Large intestine (tissue), 3 donors: ENCODE measurements around the gene SPSB3. TPM values are rescaled to one million over a fixed set of nuclear protein-coding genes. Genes with fewer than 3 reads are reported as not detected.
"Not testable (repeated sequence)": the region's sequence is repeated elsewhere in the genome, so short reads cannot be mapped to it uniquely, and the experiment has no call there.

Experiments used
- DNase-seq, 2 donors: peaks; one replicate each; pipeline versions ENCODE4 v3.0.0 to v3.0.0-alpha.2; 2013
- H3K27ac ChIP-seq: one replicate; pipeline ENCODE4 v1.5.1; 2013; ENCODE audit warnings: low read length
- H3K27me3 ChIP-seq: 2 replicates; pipeline ENCODE4 v1.6.1; 2013; ENCODE audit warnings: low read length; ENCODE audit not compliant: control insufficient read depth, insufficient read depth
- H3K36me3 ChIP-seq: 2 replicates; pipeline ENCODE4 v1.6.1; 2013; ENCODE audit warnings: low read length; ENCODE audit not compliant: control insufficient read depth, insufficient read depth
- H3K4me1 ChIP-seq: one replicate; pipeline ENCODE4 v1.6.1; 2013; ENCODE audit warnings: low read length; ENCODE audit not compliant: control insufficient read depth, insufficient read depth
- H3K4me3 ChIP-seq: one replicate; pipeline ENCODE4 v1.5.1; 2013; ENCODE audit warnings: low read length
- H3K9me3 ChIP-seq: one replicate; pipeline ENCODE4 v1.6.1; 2013; ENCODE audit warnings: mild to moderate bottlenecking, low read depth, low read length, moderate library complexity; ENCODE audit not compliant: control insufficient read depth
- WGBS: methylation state at CpG from one replicate; pipeline ENCODE4 v1.1.5; 2013; ENCODE audit warnings: low lambda C conversion rate; ENCODE audit not compliant: insufficient coverage; 5-methylcytosine and 5-hydroxymethylcytosine counted together
- polyA plus RNA-seq: library from polyadenylated mRNA; unstranded; fragments of 120-200 nt; gene quantifications from one replicate; pipeline ENCODE4 v1.2.1, GENCODE V29; 2013

SPSB3 gene
- polyA plus RNA-seq, 1 donor = 36.5 TPM

DNA sequence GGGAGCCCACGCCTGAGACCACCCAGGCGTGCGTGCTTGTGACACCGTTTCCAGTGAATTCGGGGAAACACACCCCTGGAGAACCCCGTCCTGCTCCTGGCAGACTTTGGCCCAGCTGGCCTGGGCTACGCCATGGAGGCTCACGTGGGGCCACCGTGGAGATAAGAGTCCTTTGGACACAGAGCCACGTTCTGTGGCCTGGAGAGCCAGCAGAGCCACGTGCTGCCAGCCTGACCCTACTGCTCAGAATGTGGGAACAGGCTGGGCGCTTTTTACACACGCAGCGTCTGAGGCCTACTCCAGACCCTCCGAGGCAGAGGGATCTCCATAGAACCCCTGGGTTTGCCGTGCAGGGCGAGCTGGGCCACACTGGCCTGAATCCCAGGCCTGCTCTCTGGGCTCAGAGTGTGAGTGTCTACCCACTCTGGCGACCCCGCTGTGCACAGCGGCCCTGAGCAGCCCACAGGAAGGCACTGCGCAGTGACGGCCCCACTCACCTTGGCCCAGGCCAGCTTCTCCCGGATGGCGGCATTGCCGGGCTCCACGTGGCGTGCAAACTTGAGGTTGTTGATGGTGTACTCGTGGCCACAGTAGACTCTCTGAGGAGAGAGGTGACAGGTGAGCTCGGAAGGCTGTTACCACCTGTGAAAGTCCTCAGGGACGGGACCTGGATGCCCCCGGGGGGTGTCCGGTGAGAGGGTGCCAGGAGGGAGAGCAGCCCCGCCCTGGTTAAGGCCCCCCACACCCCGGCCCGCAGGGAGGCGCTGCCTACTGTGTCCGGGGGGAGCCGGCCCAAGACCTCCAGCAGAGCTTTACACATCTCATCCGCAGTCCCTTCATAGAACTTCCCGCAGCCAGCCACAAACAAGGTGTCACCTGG, 34.3 kb upstream of the SPSB3 start:
- peaks cover 66% of the 10 kb centered on the region for H3K36me3 ChIP-seq
- no peak overlapping the region for H3K27ac ChIP-seq
- no peak for DNase-seq
- no peak overlapping the region for H3K4me3 ChIP-seq
- no CpG with 5 or more reads among the region's 40 CpGs for WGBS
- H3K9me3 ChIP-seq = no peaks in the 10 kb centered on the region
- H3K27me3 ChIP-seq = no peaks in the 10 kb centered on the region
- no peaks in the 10 kb centered on the region for H3K4me1 ChIP-seq

DNA sequence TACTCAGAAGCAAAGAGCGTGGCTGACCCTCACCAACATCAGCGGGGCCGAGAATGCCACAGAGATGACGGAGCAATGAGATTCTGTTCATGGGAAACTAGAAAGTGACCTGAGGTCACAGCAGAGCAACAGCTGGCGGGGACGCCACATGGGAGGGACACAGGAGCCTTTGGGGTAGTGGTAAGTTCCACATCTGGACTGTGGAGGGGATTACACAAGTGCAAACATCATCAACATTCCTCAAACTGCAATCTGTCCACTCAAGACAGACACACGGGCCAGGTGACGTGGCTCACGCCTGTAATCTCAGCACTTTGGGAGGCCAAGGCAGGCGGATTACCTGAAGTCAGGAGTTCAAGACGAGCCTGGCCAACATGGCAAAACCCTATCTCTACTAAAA, 33.1 kb upstream of the SPSB3 start:
- no peak for DNase-seq
- no peak overlapping the region for H3K27ac ChIP-seq
- H3K4me3 ChIP-seq = no peak overlapping the region
- peaks cover 55% of the 10 kb centered on the region for H3K36me3 ChIP-seq
- H3K4me1 ChIP-seq = no peaks in the 10 kb centered on the region
- H3K27me3 ChIP-seq = no peaks in the 10 kb centered on the region
- no CpG with 5 or more reads among the region's 11 CpGs for WGBS
- H3K9me3 ChIP-seq = no peaks in the 10 kb centered on the region

DNA sequence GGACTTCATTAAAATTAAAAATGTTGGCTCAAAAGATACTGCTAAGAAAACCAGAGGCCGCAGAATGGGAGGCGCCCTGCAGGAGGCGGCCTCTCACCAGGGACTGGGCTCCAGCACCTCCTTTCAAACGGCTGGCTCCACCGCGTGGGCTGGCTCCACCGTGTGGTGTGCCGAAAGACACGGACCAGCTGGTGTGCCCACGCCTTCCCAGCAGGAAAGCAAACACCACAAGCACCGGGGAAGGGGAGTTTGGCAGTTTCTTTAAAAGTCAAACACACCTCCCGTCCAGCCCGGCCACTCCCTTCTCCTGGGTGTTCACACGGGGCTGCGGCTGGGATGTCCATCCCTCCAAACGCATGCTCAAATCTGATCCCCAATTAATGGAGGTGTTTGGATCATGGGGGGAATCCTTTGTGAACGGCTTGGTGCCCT, 30.4 kb upstream of the SPSB3 start:
- H3K9me3 ChIP-seq = no peaks in the 10 kb centered on the region
- DNase-seq = peak in 1 of 2 donors; percentile 62

DNA sequence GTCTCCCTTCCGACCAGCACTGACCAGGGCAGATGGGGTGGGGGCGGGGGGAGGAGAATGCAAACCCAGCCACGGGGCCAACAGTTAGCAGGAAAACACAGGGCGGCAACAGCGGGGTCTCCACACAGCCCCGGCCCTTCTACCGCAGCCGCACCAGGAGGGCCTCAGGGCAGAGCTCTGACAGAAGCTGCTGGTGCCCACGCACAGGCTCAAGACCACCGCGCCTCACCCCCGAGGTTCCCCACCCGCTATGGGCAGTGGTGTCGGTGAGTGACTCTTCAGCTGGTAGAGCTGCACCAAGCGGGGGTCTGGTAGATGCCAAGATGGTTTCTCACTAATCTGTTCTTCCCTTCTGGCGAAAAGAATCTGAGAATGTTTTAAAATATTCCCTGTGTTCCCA, 28.2 kb upstream of the SPSB3 start:
- Histone ChIP-seq H3K36me3 (peaks cover 37% of the 10 kb centered on the region), H3K27me3 (no peaks in the 10 kb centered on the region), H3K4me3 (no peak overlapping the region), H3K4me1 (no peaks in the 10 kb centered on the region), H3K27ac (no peak overlapping the region), H3K9me3 (no peaks in the 10 kb centered on the region)
- DNase-seq = no peak
- WGBS = no CpG with 5 or more reads among the region's 16 CpGs

More for the DNA sequence above, 30.4 kb upstream of the SPSB3 start:
- Histone ChIP-seq H3K4me1 (no peaks in the 10 kb centered on the region), H3K27me3 (no peaks in the 10 kb centered on the region), H3K27ac (no peak overlapping the region), H3K4me3 (no peak overlapping the region), H3K36me3 (peaks cover 49% of the 10 kb centered on the region)
- no CpG with 5 or more reads among the region's 17 CpGs for WGBS

DNA sequence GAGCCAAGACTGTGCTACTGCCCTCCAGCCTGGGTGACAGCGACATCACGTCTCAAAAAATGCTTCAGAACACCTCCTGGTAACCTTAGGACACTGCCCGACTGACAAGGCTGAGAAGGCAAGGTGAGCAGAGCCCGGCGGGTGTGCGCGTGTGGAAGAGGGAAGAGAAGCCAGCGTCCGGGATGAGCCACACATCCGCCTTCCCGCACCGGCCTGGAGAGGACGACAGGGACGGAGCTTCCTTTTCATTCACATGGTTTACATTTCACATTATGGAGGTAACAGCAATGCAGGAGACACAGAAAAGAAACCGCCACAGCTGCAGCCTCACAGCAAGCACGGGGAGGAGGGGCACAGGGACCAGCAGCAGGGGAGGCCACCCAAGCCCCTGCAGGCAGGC, 27.7 kb upstream of the SPSB3 start:
- H3K4me3 ChIP-seq = no peak overlapping the region
- no peak for DNase-seq
- H3K4me1 ChIP-seq = no peaks in the 10 kb centered on the region
- no peaks in the 10 kb centered on the region for H3K9me3 ChIP-seq
- no peaks in the 10 kb centered on the region for H3K27me3 ChIP-seq
- no peak overlapping the region for H3K27ac ChIP-seq
- peaks cover 32% of the 10 kb centered on the region for H3K36me3 ChIP-seq
- WGBS = no CpG with 5 or more reads among the region's 16 CpGs

DNA sequence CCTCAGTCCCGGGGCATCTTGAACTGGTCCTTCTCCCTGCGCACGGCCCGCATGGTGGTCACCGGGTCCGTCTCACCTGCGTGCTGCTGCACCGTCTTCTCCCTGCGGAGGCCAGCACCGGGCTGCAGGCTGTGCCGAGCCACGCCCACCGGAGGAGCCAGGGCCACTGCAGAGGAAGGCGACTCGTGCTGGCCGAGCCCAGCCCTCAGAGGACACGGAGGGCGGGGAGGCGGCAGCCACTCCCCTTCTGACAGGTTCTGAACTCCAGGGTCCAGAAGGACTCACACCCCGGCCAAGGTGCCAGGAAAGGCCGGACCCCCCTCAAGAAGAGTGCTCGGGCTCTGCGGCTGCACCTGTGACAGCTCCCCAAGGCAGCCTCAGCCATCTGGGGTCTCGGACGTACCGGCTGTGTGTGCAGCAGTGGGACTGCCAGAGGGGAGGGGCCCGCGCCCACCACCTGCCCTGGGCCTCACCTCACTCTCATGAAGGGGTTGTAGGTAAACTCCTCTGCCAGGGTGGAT, 27.0 kb upstream of the SPSB3 start:
- WGBS = no CpG with 5 or more reads among the region's 28 CpGs
- DNase-seq = peak in 1 of 2 donors; percentile 35
- Histone ChIP-seq H3K4me3 (no peak overlapping the region), H3K9me3 (no peaks in the 10 kb centered on the region), H3K27me3 (no peaks in the 10 kb centered on the region), H3K36me3 (peaks cover 32% of the 10 kb centered on the region), H3K4me1 (no peaks in the 10 kb centered on the region), H3K27ac (no peak overlapping the region)

DNA sequence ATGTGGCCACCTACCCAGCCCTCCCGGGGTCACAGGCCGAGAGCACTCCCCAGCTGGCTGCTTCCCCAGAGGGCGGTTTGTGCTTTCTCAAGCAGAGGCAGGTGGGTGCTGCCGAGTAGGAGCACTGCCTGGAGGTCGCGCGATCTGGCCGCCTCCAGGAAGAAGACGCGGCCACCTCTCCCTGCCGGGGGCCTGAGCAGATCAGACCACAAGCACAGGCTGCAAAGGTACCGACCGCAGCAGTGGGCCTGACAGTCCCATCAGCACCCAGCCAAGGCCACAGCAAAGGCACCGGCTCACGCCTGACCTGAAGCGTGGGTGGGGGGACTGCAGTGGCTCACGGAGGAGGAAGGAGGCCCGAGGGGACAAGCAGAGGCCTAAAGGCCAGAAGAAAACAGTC, 26.3 kb upstream of the SPSB3 start:
- Histone ChIP-seq H3K4me3 (no peak overlapping the region), H3K27ac (no peak overlapping the region), H3K27me3 (no peaks in the 10 kb centered on the region), H3K9me3 (no peaks in the 10 kb centered on the region), H3K36me3 (peaks cover 31% of the 10 kb centered on the region), H3K4me1 (no peaks in the 10 kb centered on the region)
- WGBS = no CpG with 5 or more reads among the region's 18 CpGs
- no peak for DNase-seq

DNA sequence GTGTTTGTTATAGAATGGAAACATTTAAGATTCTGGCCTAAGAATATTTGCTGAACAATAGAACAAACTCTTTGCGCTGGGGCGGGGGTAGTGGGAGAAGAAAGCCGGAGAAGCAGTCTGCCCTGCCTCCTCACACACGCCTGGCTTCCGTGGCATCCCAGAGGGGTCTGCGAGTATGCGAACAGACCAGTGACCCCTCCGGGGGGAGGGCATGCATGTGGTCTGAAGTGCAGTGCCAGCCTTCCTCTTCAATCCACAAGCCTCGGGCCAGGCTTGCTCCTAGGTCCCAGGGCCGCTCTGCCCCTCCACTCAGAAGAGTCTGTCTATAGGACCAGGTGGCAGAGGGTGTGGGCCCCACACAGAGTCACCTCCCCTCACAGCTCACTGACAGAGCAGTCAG, 25.3 kb upstream of the SPSB3 start:
- no CpG with 5 or more reads among the region's 10 CpGs for WGBS
- Histone ChIP-seq H3K27me3 (no peaks in the 10 kb centered on the region), H3K4me3 (no peak overlapping the region), H3K4me1 (no peaks in the 10 kb centered on the region), H3K27ac (no peak overlapping the region), H3K36me3 (peaks cover 25% of the 10 kb centered on the region), H3K9me3 (no peaks in the 10 kb centered on the region)
- DNase-seq = no peak

DNA sequence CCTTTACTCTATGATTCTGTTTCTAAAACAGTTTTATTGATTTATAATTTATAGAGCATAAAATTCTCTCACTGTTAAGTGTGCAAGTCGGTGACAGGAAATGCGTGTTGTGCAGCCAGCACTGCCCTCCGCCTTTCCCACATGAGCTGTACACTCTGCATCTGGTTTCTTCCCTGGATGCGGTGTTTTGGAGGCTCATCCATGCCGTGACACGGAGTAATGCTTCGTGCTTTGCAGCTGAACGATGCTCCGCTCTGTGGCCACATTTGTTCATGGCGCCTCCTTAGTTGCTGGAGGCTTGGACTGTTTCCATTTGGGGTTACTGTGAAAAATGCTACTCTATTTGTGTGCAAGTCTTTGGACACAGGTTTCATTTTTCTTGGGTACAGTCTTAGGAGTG, 18.3 kb upstream of the SPSB3 start:
- Histone ChIP-seq H3K4me1 (no peaks in the 10 kb centered on the region), H3K9me3 (peaks cover 3% of the 10 kb centered on the region), H3K27ac (no peak overlapping the region), H3K36me3 (no peaks in the 10 kb centered on the region), H3K27me3 (no peaks in the 10 kb centered on the region), H3K4me3 (no peak overlapping the region)
- WGBS = 80% methylated on average over 1 of the region's 10 CpGs
- no peak for DNase-seq

DNA sequence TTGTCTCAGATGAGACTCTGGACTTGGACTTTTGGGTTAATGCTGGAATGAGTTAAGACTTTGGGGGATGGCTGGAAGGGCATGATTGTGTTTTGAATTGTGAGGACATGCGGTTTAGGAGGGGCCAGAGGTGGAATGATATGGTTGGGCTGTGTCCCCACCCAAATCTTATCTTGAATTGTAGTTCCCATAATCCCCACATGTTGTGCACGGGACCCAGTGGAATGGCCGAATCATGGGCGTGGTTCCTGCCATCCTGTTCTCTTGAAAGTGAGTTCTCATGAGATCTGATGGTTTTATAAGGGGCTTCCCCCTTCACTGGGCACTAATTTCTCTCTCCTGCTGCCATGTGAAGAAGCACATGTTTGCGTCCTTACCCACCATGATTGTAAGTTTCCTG, 16.9 kb upstream of the SPSB3 start:
- not testable (repeated sequence) for H3K36me3 ChIP-seq, DNase-seq, H3K4me1 ChIP-seq, H3K4me3 ChIP-seq, H3K27ac ChIP-seq, H3K27me3 ChIP-seq, H3K9me3 ChIP-seq
- WGBS = no CpG with 5 or more reads among the region's 5 CpGs
